PC-3 (cell line): Measurements from ENCODE around the gene JPT1. TPM values are rescaled to one million over a fixed set of nuclear protein-coding genes. Genes with fewer than 3 reads are reported as not detected.
"Not testable (repeated sequence)": the region's sequence is repeated elsewhere in the genome, so short reads cannot be mapped to it uniquely, and the experiment has no call there.

ENCODE experiments used
- ATAC-seq: fragments of 200-7000 bp; cut with Tn5 transposase; 2 replicates; pipeline ENCODE4 v1.9.1; 2020; ENCODE audit warnings: mild to moderate bottlenecking, moderate library complexity
- BruUV-seq: library from RNA; stranded (reverse); fragments of 400-500 nt; replicated peaks from 2 replicates; lab custom pipeline; 2021; lab: Mats Ljungman, UMichigan
- CTCF ChIA-PET: fragments of 300-600 bp; sonication (Branson Sonifier 250); formaldehyde crosslinking; loops from one replicate; lab custom pipeline; 2022; ENCODE audit warnings: antibody characterized with exemption; lab: Charles Lee
- POLR2A ChIA-PET: fragments of 300-600 bp; sonication (Branson Sonifier 250); formaldehyde crosslinking; loops from one replicate; lab custom pipeline; 2022; ENCODE audit warnings: antibody characterized with exemption; ENCODE audit not compliant: unreplicated experiment; lab: Charles Lee
- DNase-seq: peaks from one replicate; pipeline ENCODE4 v3.0.0-alpha.2; 2015
- H2AFZ ChIP-seq: fragments of 300-600 bp; sonication (generic); 2 replicates; pipeline ENCODE4 v1.6.0; 2016; ENCODE audit warnings: antibody characterized with exemption, low read length
- H3F3A ChIP-seq: fragments of 300-600 bp; sonication (generic); one replicate; pipeline ENCODE4 v1.6.0; 2017; ENCODE audit warnings: antibody characterized with exemption, low read length, control low read depth, mild to moderate bottlenecking; ENCODE audit not compliant: unreplicated experiment
- H3K27ac ChIP-seq: fragments of 300-600 bp; sonication (generic); 2 replicates; pipeline ENCODE4 v1.5.1; 2016; ENCODE audit warnings: mild to moderate bottlenecking, low read length
- H3K27me3 ChIP-seq: fragments of 300-600 bp; sonication (generic); 2 replicates; pipeline ENCODE4 v1.6.1; 2016; ENCODE audit warnings: low read length, mixed read lengths
- H3K36me3 ChIP-seq: fragments of 300-600 bp; sonication (generic); 2 replicates; pipeline ENCODE4 v1.6.1; 2016; ENCODE audit warnings: low read depth, mixed run types, low read length, mixed read lengths
- H3K4me1 ChIP-seq: fragments of 300-600 bp; sonication (generic); 2 replicates; pipeline ENCODE4 v1.5.1; 2016; ENCODE audit warnings: low read length; ENCODE audit not compliant: insufficient read depth
- H3K4me2 ChIP-seq: fragments of 300-600 bp; sonication (generic); 2 replicates; pipeline ENCODE4 v1.6.0; 2016; ENCODE audit warnings: low read length
- H3K4me3 ChIP-seq: fragments of 300-600 bp; sonication (generic); 2 replicates; pipeline ENCODE4 v1.5.1; 2016; ENCODE audit warnings: mild to moderate bottlenecking, low read length, mixed read lengths
- H3K79me2 ChIP-seq: fragments of 300-600 bp; sonication (generic); 2 replicates; pipeline ENCODE4 v1.6.1; 2017; ENCODE audit warnings: low read length, mixed read lengths
- H3K9ac ChIP-seq: fragments of 300-600 bp; sonication (generic); 2 replicates; pipeline ENCODE4 v1.6.0; 2016; ENCODE audit warnings: mild to moderate bottlenecking, low read length
- H3K9me2 ChIP-seq: fragments of 300-600 bp; sonication (generic); replicated peaks from 2 replicates; pipeline ENCODE4 v1.6.1; 2016; ENCODE audit warnings: mixed run types, low read length, mixed read lengths
- H3K9me3 ChIP-seq: fragments of 300-600 bp; sonication (generic); 2 replicates; pipeline ENCODE4 v1.6.1; 2016; ENCODE audit warnings: low read length, mixed read lengths
- H4K20me1 ChIP-seq: fragments of 300-600 bp; sonication (generic); 2 replicates; pipeline ENCODE4 v1.6.1; 2016; ENCODE audit warnings: low read length, mixed read lengths
- EZH2 ChIP-seq: fragments of 300-600 bp; sonication (generic); IDR thresholded peaks from one replicate; pipeline ENCODE4 v1.6.1; 2017; ENCODE audit warnings: antibody characterized with exemption, mild to moderate bottlenecking, low read length; ENCODE audit not compliant: unreplicated experiment
- EZH2phosphoT487 ChIP-seq: fragments of 300-600 bp; sonication (generic); IDR thresholded peaks from 2 replicates; pipeline ENCODE4 v1.6.1; 2018; ENCODE audit warnings: mild to moderate bottlenecking, antibody characterized with exemption, low read length, borderline replicate concordance
- intact Hi-C: fragments of 100-400 bp; cut with micrococcal nuclease; formaldehyde crosslinking; loops from 2 replicates; pipeline ENCODE4 v1.9.0; 2023
- total RNA-seq: library from RNA; depleted of rRNA; stranded (reverse); fragments of >200 nt; gene quantifications from 2 replicates; pipeline ENCODE4 v1.2.3, GENCODE V29; 2014
- TF ChIP-seq, protein P1 (sequence below): fragments of 300-600 bp; sonication (generic); conservative IDR thresholded peaks from 2 replicates; pipeline ENCODE4 v1.5.1; 2017; ENCODE audit warnings: antibody characterized with exemption, low read depth, mild to moderate bottlenecking, low read length

The JPT1 gene
- total RNA-seq, 1 experiment from 2014 or later: 674 TPM

DNA sequence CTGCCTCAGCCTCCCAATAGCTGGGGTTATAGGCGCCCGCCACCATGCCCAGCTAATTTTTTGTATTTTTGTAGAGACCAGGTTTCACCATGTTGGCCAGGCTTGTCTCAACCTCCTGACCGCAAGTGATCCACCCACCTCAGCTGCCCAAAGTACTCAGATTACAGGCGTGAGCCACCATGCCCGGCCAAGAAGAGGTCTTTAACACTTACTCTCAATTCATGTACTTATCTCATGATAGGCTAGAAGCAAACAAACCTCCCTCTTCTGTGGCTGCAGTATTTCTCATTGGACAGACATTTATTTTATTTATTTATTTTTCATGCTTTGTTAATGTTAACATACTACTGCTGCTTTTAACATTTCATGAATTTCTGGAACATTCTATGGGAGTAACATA lies 15.8 kb downstream of the JPT1 start:
- ChIA-PET CTCF (no interaction called here), POLR2A (no interaction called here)
- Histone ChIP-seq H3K4me2 (no peak overlapping the region), H3K9ac (no peak overlapping the region), H3K9me3 (no peaks in the 10 kb centered on the region), H3K79me2 (peaks cover 36% of the 10 kb centered on the region), H2AFZ (no peak overlapping the region), H4K20me1 (no peaks in the 10 kb centered on the region), H3F3A (peaks cover 52% of the 10 kb centered on the region), H3K4me1 (peaks cover 6% of the 10 kb centered on the region), H3K27me3 (no peaks in the 10 kb centered on the region), H3K9me2 (no peaks in the 10 kb centered on the region), H3K4me3 (no peak overlapping the region), H3K36me3 (peaks cover 61% of the 10 kb centered on the region), H3K27ac (no peak overlapping the region)
- DNase-seq: no peak
- intact Hi-C loops: no loop called here
- no peak for ATAC-seq
- TF ChIP-seq EZH2 (no peak), EZH2phosphoT487 (no peak)
- TF ChIP-seq, protein P1, sequence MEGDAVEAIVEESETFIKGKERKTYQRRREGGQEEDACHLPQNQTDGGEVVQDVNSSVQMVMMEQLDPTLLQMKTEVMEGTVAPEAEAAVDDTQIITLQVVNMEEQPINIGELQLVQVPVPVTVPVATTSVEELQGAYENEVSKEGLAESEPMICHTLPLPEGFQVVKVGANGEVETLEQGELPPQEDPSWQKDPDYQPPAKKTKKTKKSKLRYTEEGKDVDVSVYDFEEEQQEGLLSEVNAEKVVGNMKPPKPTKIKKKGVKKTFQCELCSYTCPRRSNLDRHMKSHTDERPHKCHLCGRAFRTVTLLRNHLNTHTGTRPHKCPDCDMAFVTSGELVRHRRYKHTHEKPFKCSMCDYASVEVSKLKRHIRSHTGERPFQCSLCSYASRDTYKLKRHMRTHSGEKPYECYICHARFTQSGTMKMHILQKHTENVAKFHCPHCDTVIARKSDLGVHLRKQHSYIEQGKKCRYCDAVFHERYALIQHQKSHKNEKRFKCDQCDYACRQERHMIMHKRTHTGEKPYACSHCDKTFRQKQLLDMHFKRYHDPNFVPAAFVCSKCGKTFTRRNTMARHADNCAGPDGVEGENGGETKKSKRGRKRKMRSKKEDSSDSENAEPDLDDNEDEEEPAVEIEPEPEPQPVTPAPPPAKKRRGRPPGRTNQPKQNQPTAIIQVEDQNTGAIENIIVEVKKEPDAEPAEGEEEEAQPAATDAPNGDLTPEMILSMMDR: no peak
- BruUV-seq: no TSS peak

DNA sequence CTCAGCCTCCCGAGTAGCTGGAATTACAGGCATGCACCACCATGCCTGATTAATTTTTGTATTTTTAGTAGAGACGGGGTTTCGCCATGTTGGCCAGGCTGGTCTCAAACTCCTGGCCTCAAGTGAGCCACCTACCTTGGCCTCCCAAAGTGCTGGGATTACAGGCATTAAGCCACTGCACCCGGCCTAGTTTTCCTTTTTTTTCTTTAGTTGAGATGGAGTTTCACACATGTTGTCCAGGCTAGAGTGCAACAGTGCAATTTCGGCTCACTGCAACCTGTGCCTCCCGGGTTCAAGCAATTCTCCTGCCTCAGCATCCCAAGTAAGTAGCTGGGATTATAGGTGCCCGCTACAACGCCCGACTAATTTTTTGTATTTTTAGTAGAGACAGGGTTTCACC lies 16.6 kb downstream of the JPT1 start:
- Histone ChIP-seq H3K36me3 (peaks cover 56% of the 10 kb centered on the region), H3F3A (peaks cover 52% of the 10 kb centered on the region), H3K4me1 (peaks cover 11% of the 10 kb centered on the region), H3K79me2 (peaks cover 32% of the 10 kb centered on the region)
- H3K4me2 ChIP-seq, H3K27ac ChIP-seq, H2AFZ ChIP-seq, H3K9me2 ChIP-seq, H3K9me3 ChIP-seq, POLR2A ChIA-PET, intact Hi-C loops, BruUV-seq, DNase-seq, H3K4me3 ChIP-seq, H3K27me3 ChIP-seq, CTCF ChIA-PET, ATAC-seq, H4K20me1 ChIP-seq, H3K9ac ChIP-seq: not testable (repeated sequence)

DNA sequence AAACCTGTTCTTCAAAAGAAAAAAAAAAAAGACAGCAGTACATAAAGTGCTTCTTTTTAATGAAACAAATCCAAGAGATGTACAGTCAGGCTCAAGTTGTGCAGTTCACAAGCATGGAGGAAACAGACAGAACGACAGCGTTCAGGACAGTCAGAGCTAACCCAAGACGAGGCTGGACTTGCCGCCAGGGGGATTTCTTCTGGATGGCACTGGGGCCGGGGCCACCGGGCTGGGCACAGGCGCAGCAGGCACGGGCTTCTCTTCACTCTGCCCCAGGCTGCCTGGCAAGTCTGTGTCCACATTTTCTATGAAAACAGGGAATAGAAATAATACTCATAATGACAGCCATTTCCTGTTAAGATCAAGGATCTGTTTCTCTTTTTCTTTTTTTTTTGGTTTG lies 18.4 kb downstream of the JPT1 start:
- Histone ChIP-seq H3K9me2 (no peaks in the 10 kb centered on the region), H3K4me3 (no peak overlapping the region)
- intact Hi-C loops: no loop called here

More for the DNA sequence above, 18.4 kb downstream of the JPT1 start:
- Histone ChIP-seq H3K4me1 (peaks cover 19% of the 10 kb centered on the region), H3F3A (peaks cover 47% of the 10 kb centered on the region), H3K27me3 (no peaks in the 10 kb centered on the region), H3K9ac (no peak overlapping the region), H3K36me3 (peaks cover 41% of the 10 kb centered on the region), H3K4me2 (no peak overlapping the region), H3K9me3 (no peaks in the 10 kb centered on the region), H2AFZ (no peak overlapping the region), H4K20me1 (no peaks in the 10 kb centered on the region), H3K27ac (no peak overlapping the region), H3K79me2 (peaks cover 41% of the 10 kb centered on the region)
- ATAC-seq (no peak), DNase-seq (no peak)
- POLR2A ChIA-PET: no interaction called here
- no TSS peak for BruUV-seq
- CTCF ChIA-PET: no interaction called here
- TF ChIP-seq, protein P1: no peak
- no peak for TF ChIP-seq EZH2phosphoT487
- TF ChIP-seq EZH2: no peak
